Endothelial cell (in vitro differentiated cells): ENCODE data around the gene RETREG3. TPM values are rescaled to one million over a fixed set of nuclear protein-coding genes. Genes with fewer than 3 reads are reported as not detected.

Experiments used
- DNase-seq: peaks from one replicate; pipeline ENCODE4 v3.0.0; 2021; ENCODE audit warnings: low spot score
- H3K27ac Mint-ChIP-seq: one replicate; pipeline ENCODE4 v1.8.0; 2021; ENCODE audit warnings: mixed read lengths, inconsistent platforms; ENCODE audit not compliant: unreplicated experiment
- H3K27me3 Mint-ChIP-seq: one replicate; pipeline ENCODE4 v1.8.0; 2021; ENCODE audit warnings: mild to moderate bottlenecking, moderate library complexity, mixed read lengths, inconsistent platforms; ENCODE audit not compliant: unreplicated experiment
- H3K36me3 Mint-ChIP-seq: one replicate; pipeline ENCODE4 v1.8.0; 2021; ENCODE audit warnings: mild to moderate bottlenecking, low read depth, mixed read lengths, inconsistent platforms; ENCODE audit not compliant: unreplicated experiment
- H3K4me1 Mint-ChIP-seq: one replicate; pipeline ENCODE4 v1.8.0; 2021; ENCODE audit warnings: mild to moderate bottlenecking, mixed read lengths, inconsistent platforms; ENCODE audit not compliant: unreplicated experiment
- H3K4me3 Mint-ChIP-seq: one replicate; pipeline ENCODE4 v1.8.0; 2021; ENCODE audit warnings: mild to moderate bottlenecking, mixed read lengths, inconsistent platforms; ENCODE audit not compliant: unreplicated experiment
- H3K9me3 Mint-ChIP-seq: one replicate; pipeline ENCODE4 v1.8.0; 2021; ENCODE audit warnings: mixed read lengths, inconsistent platforms; ENCODE audit not compliant: unreplicated experiment
- total RNA-seq: library from RNA; stranded (reverse); fragmentation: NEBNext Ultra II Directional; extraction: Animal tissue kit (Norgen Biotek cat#: 25700); gene quantifications from one replicate; pipeline ENCODE4 v1.2.1, GENCODE V29; 2021; ENCODE audit not compliant: unreplicated experiment
- TF ChIP-seq, protein P1 (sequence below): fragments of 200-600 bp; sonication (generic); IDR thresholded peaks from one replicate; pipeline ENCODE4 v1.5.0; 2021; ENCODE audit warnings: antibody characterized with exemption; ENCODE audit not compliant: unreplicated experiment

The RETREG3 gene
- total RNA-seq, 1 donor from 2014 or later = 92.1 TPM

DNA sequence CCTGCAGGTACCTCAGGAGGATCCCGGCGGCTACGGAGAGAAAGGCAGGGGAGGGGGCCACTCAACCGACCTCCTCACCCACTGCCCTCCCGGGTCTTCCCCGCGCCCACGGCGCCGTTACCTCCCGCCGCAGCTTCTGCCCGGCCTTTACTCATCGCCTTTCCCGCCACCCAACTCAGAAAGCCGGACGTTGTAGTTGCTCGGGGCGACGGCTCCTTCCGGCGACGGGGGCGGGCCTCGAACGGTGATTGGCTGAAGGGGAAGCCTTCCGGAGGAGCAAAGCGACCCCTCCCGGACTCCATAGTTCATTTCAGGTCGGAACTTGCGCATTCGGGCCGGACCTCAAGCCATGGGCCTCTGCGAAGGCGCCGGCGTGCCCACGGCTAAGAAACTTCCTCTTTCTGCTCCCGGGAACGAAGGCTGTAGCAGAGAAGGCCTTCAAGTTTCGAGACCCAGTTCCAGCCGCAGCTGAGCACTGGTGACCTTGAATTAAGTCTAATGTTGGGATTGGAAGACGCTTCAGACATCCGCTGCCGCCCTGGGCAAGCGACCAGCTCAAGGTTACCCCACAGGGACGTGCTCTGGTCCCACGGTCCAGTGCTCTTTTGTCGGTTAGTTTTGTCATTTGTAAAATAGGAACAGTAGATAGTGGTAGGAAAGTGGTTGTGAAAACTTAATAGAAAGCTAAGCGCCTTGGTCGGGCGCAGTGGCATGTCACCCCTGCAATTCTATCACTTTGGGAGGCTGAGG is 31.5 kb downstream of the RETREG3 start, which contains the start of gene PSMC3IP:
TSS of gene PSMC3IP (minus strand) at position 198 of the 750 bp plus-strand sequence. CDS start at position 155, 43 bp downstream.
- Mint-ChIP-seq H3K9me3 (no peaks in the 10 kb centered on the region), H3K27ac (peak within 1 kb of the TSS; percentile 93), H3K4me3 (peak within 1 kb of the TSS; percentile 98), H3K36me3 (peaks cover 29% of the 10 kb centered on the region), H3K4me1 (peaks cover 30% of the 10 kb centered on the region), H3K27me3 (peaks cover 12% of the 10 kb centered on the region)
- TF ChIP-seq, protein P1, sequence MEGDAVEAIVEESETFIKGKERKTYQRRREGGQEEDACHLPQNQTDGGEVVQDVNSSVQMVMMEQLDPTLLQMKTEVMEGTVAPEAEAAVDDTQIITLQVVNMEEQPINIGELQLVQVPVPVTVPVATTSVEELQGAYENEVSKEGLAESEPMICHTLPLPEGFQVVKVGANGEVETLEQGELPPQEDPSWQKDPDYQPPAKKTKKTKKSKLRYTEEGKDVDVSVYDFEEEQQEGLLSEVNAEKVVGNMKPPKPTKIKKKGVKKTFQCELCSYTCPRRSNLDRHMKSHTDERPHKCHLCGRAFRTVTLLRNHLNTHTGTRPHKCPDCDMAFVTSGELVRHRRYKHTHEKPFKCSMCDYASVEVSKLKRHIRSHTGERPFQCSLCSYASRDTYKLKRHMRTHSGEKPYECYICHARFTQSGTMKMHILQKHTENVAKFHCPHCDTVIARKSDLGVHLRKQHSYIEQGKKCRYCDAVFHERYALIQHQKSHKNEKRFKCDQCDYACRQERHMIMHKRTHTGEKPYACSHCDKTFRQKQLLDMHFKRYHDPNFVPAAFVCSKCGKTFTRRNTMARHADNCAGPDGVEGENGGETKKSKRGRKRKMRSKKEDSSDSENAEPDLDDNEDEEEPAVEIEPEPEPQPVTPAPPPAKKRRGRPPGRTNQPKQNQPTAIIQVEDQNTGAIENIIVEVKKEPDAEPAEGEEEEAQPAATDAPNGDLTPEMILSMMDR = peak; percentile 4
- peak; percentile 95 for DNase-seq

DNA sequence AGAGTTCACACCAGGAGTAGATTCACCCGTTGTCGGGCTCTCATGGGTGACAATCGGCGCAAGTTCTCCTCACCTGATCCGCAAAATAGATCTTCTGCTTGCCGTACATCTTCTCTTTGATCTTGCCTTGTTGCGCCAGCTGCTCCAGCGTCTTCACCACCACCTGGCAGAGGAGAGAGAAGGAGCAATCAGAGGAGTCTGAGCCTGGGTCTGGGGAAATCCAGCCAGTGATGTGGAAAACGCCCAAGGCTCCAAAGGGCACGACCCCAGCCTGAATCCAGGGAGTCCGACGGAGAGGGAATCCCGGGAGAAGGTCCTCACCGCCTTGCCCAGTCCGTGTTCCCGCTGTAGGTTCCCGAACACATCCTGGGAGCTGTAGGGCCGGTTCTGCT is 32.0 kb downstream of the RETREG3 start:
- H3K27ac Mint-ChIP-seq = peak overlapping the region; percentile 62
- peaks cover 28% of the 10 kb centered on the region for H3K36me3 Mint-ChIP-seq
- H3K9me3 Mint-ChIP-seq = no peaks in the 10 kb centered on the region
- H3K27me3 Mint-ChIP-seq = peaks cover 12% of the 10 kb centered on the region
- TF ChIP-seq, protein P1 = no peak
- H3K4me3 Mint-ChIP-seq = peak overlapping the region; percentile 98
- peaks cover 31% of the 10 kb centered on the region for H3K4me1 Mint-ChIP-seq
- DNase-seq = no peak

DNA sequence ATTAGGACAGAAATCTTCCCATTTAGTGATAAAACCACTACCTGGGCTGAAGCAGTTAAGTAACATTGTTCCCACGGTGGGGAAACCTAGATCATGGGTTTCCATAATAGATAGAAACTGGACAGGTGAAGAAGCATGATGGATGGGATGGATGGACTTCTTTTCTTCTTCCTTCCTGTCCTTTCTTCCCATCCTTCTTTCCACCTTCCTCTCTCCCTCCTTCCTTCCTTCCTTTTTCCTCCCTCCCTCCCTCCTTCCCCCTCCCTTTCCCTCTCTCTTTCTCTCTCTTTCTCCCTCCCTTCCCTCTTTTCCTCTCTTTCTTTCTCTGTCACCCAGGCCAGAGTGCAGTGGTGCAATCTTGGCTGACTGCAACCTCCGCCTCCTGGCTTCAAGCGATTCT is 34.7 kb downstream of the RETREG3 start:
- Mint-ChIP-seq H3K27me3 (peaks cover 12% of the 10 kb centered on the region), H3K27ac (no peak overlapping the region), H3K36me3 (peaks cover 45% of the 10 kb centered on the region), H3K4me1 (peaks cover 28% of the 10 kb centered on the region), H3K4me3 (no peak overlapping the region), H3K9me3 (no peaks in the 10 kb centered on the region)
- TF ChIP-seq, protein P1 = no peak
- no peak for DNase-seq

DNA sequence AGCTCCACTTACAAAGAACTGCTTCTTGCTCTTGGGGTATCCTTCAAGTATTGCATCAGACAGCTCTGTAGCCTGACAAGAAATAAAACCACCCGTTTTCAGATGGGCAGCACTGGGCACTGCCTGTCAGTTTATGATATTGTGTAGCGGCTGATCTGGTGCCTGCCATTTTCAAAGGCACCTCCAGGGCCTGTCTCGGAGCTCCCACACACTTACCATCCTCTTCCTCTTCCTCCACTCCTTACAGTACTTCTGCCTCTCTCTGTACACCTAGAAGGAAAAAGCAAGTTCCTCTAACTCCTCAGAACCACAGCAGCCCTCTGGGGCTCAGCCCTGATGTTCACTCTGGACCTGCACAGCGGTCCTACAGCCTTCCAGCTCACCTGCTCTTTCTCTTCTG is 36.1 kb downstream of the RETREG3 start:
- peaks cover 32% of the 10 kb centered on the region for H3K4me1 Mint-ChIP-seq
- DNase-seq = no peak
- peaks cover 54% of the 10 kb centered on the region for H3K36me3 Mint-ChIP-seq
- peaks cover 10% of the 10 kb centered on the region for H3K27me3 Mint-ChIP-seq
- H3K9me3 Mint-ChIP-seq = no peaks in the 10 kb centered on the region
- H3K27ac Mint-ChIP-seq = no peak overlapping the region
- H3K4me3 Mint-ChIP-seq = peak overlapping the region; percentile 24
- TF ChIP-seq, protein P1 = no peak
